Aorta (tissue), 5 donors: Measurements from ENCODE around the gene THADA. TPM values are rescaled to one million over a fixed set of nuclear protein-coding genes. Genes with fewer than 3 reads are reported as not detected.
"Not testable (repeated sequence)": the region's sequence is repeated elsewhere in the genome, so short reads cannot be mapped to it uniquely, and the experiment has no call there.

Experiments used
- ATAC-seq: fragments of 200-7000 bp; cut with Tn5 transposase; one replicate; pipeline ENCODE4 v1.9.1; 2022; ENCODE audit warnings: moderate library complexity; ENCODE audit not compliant: low FRiP score
- DNase-seq, 2 donors: peaks; one replicate each; pipeline ENCODE4 v3.0.0-alpha.2; 2020
- H3K27ac ChIP-seq, 2 donors: one replicate each; pipeline ENCODE4 v1.5.1; 2013; ENCODE audit warnings: low read length in 2 of 2, mild to moderate bottlenecking in 2 of 2, moderate library complexity in 2 of 2, control low read depth in 1 of 2, inconsistent platforms in 1 of 2, low read depth in 1 of 2
- H3K27me3 ChIP-seq, 2 donors: one replicate each; pipeline ENCODE4 v1.6.1; 2013; ENCODE audit warnings: control low read depth in 1 of 2, low read length in 1 of 2, mild to moderate bottlenecking in 1 of 2, moderate library complexity in 1 of 2; ENCODE audit not compliant: insufficient read depth in 2 of 2, control insufficient read depth in 1 of 2
- H3K36me3 ChIP-seq, 2 donors: one replicate each; pipeline ENCODE4 v1.6.1; 2013; ENCODE audit warnings: control low read depth in 1 of 2, low read length in 1 of 2, mild to moderate bottlenecking in 1 of 2; ENCODE audit not compliant: insufficient read depth in 2 of 2, control insufficient read depth in 1 of 2
- H3K4me1 ChIP-seq, 2 donors: one replicate each; pipeline ENCODE4 v1.6.1; 2013; ENCODE audit warnings: low read length in 2 of 2, control low read depth in 1 of 2, mild to moderate bottlenecking in 1 of 2, moderate library complexity in 1 of 2; ENCODE audit not compliant: insufficient read depth in 2 of 2, control insufficient read depth in 1 of 2
- H3K4me3 ChIP-seq, 2 donors: one replicate each; pipeline ENCODE4 v1.5.1; 2013; ENCODE audit warnings: low read length in 2 of 2, control low read depth in 1 of 2, mild to moderate bottlenecking in 1 of 2
- H3K9me3 ChIP-seq: one replicate; pipeline ENCODE4 v1.6.1; 2013; ENCODE audit warnings: mild to moderate bottlenecking, low read length; ENCODE audit not compliant: control insufficient read depth
- WGBS, 2 donors: extraction: QIAGEN DNeasy Blood & Tissue Kit; methylation state at CpG; one replicate each; pipeline ENCODE4 v1.1.7; 2013; 5-methylcytosine and 5-hydroxymethylcytosine counted together
- intact Hi-C, 2 donors: fragments of 100-400 bp; cut with DNase I; formaldehyde crosslinking; loops; one replicate each; pipeline versions ENCODE4 v1.14.2 to v1.15.0; 2022
- polyA plus RNA-seq, 2 donors: library from polyadenylated mRNA; stranded (reverse); fragments of 200-250 nt; gene quantifications; one replicate each; pipeline ENCODE4 v1.2.3, GENCODE V29; 2013
- total RNA-seq, 2 donors: library from RNA; stranded (reverse); fragmentation: NEBNext Ultra II Directional; extraction: Animal tissue kit (Norgen Biotek cat#: 25700); gene quantifications; one replicate each; pipeline ENCODE4 v1.2.1, GENCODE V29; 2021
- donor health status: healthy with polysubstance abuse.
- donor health status: Bipolar disorder and iron deficiency.
- donor health status: DM: no; HTN: no; CAD: no.
- donor health status: DM: no; HTN: no; CAD: no.
- donor health status: DM: yes; HTN: yes; CAD: no.

The THADA gene
- total and polyA plus RNA-seq, 4 donors = 12.4 to 38.5 (median 25.0) TPM

GRCh38 chr2:43448011-43448821, 147.6 kb downstream of the THADA start:
- peaks cover 0 to 6% of the 10 kb centered on the region in 2 donors for H3K4me1 ChIP-seq
- no peak overlapping the region for H3K4me3 ChIP-seq
- H3K27me3 ChIP-seq = no peaks in the 10 kb centered on the region
- intact Hi-C loops = no loop called here
- no peak overlapping the region for H3K27ac ChIP-seq
- 93 to 96% methylated on average over 5 of the region's 5 CpGs for WGBS, 2 donors
- no peaks in the 10 kb centered on the region for H3K36me3 ChIP-seq
- no peaks in the 10 kb centered on the region for H3K9me3 ChIP-seq
- ATAC-seq (no peak), DNase-seq (no peak)

DNA sequence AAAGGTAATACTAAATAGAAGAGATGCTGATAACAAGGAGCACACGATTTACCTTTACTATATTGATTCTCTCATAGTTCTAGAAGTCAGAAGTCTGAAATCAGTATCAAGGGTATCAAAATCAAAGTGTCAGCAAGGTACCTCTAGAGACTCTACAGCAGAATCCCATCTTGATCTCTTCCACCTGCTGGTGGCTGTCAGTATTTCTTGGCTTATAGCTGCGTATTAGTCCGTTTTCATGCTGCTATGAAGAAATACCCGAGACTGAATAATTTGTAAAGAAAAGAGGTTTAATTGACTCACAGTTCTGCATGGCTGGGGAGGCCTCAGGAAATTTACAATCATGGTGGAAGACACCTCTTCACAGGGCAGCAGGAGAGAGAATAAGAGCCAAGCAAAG, 149.1 kb downstream of the THADA start:
- H3K36me3 ChIP-seq, H3K4me1 ChIP-seq, H3K4me3 ChIP-seq, intact Hi-C loops, H3K27ac ChIP-seq, H3K27me3 ChIP-seq, H3K9me3 ChIP-seq, DNase-seq, ATAC-seq: not testable (repeated sequence)
- 95 to 97% methylated on average over 4 of the region's 4 CpGs for WGBS, 2 donors

- DNase-seq = no peak
- no peaks in the 10 kb centered on the region for H3K27me3 ChIP-seq
- no peaks in the 10 kb centered on the region for H3K36me3 ChIP-seq
- no peak overlapping the region for H3K4me3 ChIP-seq
- WGBS, 2 donors = 92 to 99% methylated on average over 2 of the region's 2 CpGs
- intact Hi-C loops = no loop called here
- ATAC-seq = no peak
- H3K27ac ChIP-seq = no peak overlapping the region
- H3K4me1 ChIP-seq = no peaks in the 10 kb centered on the region
- no peaks in the 10 kb centered on the region for H3K9me3 ChIP-seq
Observed at GRCh38 chr2:43445781-43446180, 150.1 kb downstream of the THADA start.

GRCh38 chr2:43444989-43445645, 150.7 kb downstream of the THADA start:
- H3K36me3 ChIP-seq = no peaks in the 10 kb centered on the region
- no peaks in the 10 kb centered on the region for H3K9me3 ChIP-seq
- no peaks in the 10 kb centered on the region for H3K27me3 ChIP-seq
- no peak overlapping the region for H3K4me3 ChIP-seq
- DNase-seq (no peak), ATAC-seq (peak; percentile 80)
- no peak overlapping the region for H3K27ac ChIP-seq
- WGBS, 2 donors = 83 to 91% methylated on average over 10 of the region's 10 CpGs
- intact Hi-C loops = no loop called here
- H3K4me1 ChIP-seq = no peaks in the 10 kb centered on the region

- H3K4me1 ChIP-seq = no peaks in the 10 kb centered on the region
- no peak overlapping the region for H3K4me3 ChIP-seq
- no peaks in the 10 kb centered on the region for H3K36me3 ChIP-seq
- no peaks in the 10 kb centered on the region for H3K9me3 ChIP-seq
- no peaks in the 10 kb centered on the region for H3K27me3 ChIP-seq
- H3K27ac ChIP-seq = no peak overlapping the region
- intact Hi-C loops = no loop called here
- DNase-seq = no peak
- ATAC-seq = no peak
- WGBS, 2 donors = 92 to 93% methylated on average over 4 of the region's 4 CpGs
Observed at GRCh38 chr2:43443282-43443681, 152.6 kb downstream of the THADA start.

DNA sequence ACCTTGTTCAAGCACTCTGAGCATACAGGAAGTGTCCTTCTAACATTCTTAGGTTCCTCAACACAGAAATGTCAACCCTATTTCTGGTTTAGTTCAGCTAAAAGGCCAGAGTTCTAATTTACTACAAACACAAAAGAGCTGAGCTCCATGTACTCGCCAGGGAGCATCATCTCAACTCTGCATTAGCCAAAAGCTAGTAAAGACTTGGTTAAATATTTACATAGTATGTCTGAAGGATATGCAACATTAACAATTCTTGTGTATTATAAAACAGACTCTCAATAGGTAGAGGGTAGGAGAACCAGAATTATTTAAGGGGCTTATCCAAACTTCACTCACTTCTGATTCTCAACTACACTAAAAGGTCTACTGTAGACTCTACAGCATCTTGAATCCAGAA, 154.6 kb downstream of the THADA start:
- no peaks in the 10 kb centered on the region for H3K36me3 ChIP-seq
- no peak overlapping the region for H3K27ac ChIP-seq
- H3K27me3 ChIP-seq = no peaks in the 10 kb centered on the region
- intact Hi-C loops = no loop called here
- peaks cover 0 to 2% of the 10 kb centered on the region in 2 donors for H3K4me1 ChIP-seq
- no peak overlapping the region for H3K4me3 ChIP-seq
- no peaks in the 10 kb centered on the region for H3K9me3 ChIP-seq
- 95 to 97% methylated on average over 1 of the region's 1 CpG for WGBS, 2 donors
- ATAC-seq (no peak), DNase-seq (no peak)

DNA sequence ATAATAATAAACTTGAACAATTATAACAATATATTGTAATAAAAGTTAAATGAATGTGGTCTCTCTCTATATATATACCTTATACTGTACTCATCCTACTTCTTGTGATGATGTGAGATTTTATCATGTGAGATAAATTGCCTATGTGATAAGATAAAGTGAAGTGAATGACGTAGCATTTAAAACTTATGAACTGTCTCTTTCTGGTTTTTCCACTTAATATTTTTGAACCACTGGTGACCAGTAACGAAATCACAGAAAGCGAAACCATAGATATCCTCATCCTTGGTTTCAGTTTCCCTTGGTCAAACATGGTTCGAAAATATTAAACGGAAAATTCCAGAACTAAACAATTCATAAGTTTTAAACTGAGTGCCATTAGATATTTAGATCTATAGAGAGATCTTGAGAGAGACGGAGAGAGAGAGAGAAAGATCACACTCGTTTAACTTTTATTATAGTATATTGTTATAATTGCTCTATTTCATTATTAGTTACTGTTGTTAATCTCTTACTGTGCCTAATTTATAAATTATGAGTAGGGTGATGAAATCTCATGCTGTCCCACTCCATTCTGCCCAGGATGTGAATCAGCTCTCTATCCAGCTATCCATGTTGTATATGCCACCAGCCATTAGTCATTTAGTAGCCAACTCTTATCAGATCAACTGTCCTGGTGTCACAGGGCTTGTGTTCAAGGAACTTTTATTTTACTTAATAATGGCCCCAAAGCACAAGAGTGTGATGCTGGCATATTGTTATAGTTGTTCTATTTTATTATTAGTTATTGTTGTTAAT, 156.8 kb downstream of the THADA start:
- Histone ChIP-seq H3K4me3 (no peak overlapping the region), H3K27me3 (no peaks in the 10 kb centered on the region), H3K9me3 (no peaks in the 10 kb centered on the region), H3K27ac (no peak overlapping the region), H3K36me3 (no peaks in the 10 kb centered on the region), H3K4me1 (peaks cover 0 to 2% of the 10 kb centered on the region in 2 donors)
- DNase-seq = no peak
- 90% methylated on average over 7 of the region's 7 CpGs for WGBS, 2 donors
- no peak for ATAC-seq
- intact Hi-C loops = no loop called here

DNA sequence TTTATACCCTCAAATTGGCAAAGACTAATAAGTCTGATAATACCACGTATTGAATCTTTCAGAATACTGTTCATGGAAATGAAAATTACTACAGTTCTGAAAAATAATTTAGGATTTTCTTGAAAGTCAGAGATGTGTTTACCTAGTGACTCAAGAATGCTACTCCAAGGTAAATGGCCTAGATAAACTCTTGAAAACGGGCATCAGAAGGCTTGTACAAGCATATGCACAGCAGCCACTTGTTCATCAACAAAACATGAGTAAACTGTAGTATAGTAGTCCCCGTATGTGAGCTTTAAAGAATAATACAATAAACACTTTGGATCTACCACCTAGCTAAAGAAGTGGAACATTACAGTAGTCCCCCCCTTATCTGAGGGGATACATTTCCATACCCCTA, 157.5 kb downstream of the THADA start:
- intact Hi-C loops = no loop called here
- no peak for ATAC-seq
- H3K4me1 ChIP-seq = peaks cover 0 to 2% of the 10 kb centered on the region in 2 donors
- H3K4me3 ChIP-seq = no peak overlapping the region
- H3K27ac ChIP-seq = no peak overlapping the region
- WGBS, 2 donors = 37 to 47% methylated on average over 3 of the region's 3 CpGs
- H3K27me3 ChIP-seq = no peaks in the 10 kb centered on the region
- H3K36me3 ChIP-seq = no peaks in the 10 kb centered on the region
- DNase-seq = no peak
- no peaks in the 10 kb centered on the region for H3K9me3 ChIP-seq
